Endodermal cell (in vitro differentiated cells): Measurements from ENCODE around the gene BEND6. TPM values are rescaled to one million over a fixed set of nuclear protein-coding genes. Genes with fewer than 3 reads are reported as not detected.

Experiments
- DNase-seq: peaks from one replicate; pipeline ENCODE4 v3.0.0-alpha.2; 2017
- H3K27ac ChIP-seq: 2 replicates; pipeline ENCODE4 v1.5.1; 2013; ENCODE audit warnings: mild to moderate bottlenecking, low read depth, low read length, moderate library complexity
- H3K27me3 ChIP-seq: 2 replicates; pipeline ENCODE4 v1.6.1; 2013; ENCODE audit warnings: mild to moderate bottlenecking, low read length, moderate library complexity; ENCODE audit not compliant: insufficient read depth, control insufficient read depth, poor library complexity, severe bottlenecking
- H3K36me3 ChIP-seq: 2 replicates; pipeline ENCODE4 v1.7.0; 2013; ENCODE audit warnings: mild to moderate bottlenecking, low read length, moderate library complexity; ENCODE audit not compliant: control insufficient read depth, insufficient read depth
- H3K4me1 ChIP-seq: one replicate; pipeline ENCODE4 v1.7.0; 2013; ENCODE audit warnings: low read length; ENCODE audit not compliant: control insufficient read depth, insufficient read depth
- H3K4me3 ChIP-seq: 2 replicates; pipeline ENCODE4 v1.5.1; 2013; ENCODE audit warnings: mild to moderate bottlenecking, low read length, moderate library complexity
- H3K9ac ChIP-seq: 2 replicates; pipeline ENCODE4 v1.6.1; 2013; ENCODE audit warnings: mild to moderate bottlenecking, low read length, moderate library complexity; ENCODE audit not compliant: poor library complexity, severe bottlenecking; ENCODE audit errors: extremely low read depth
- H3K9me3 ChIP-seq: 2 replicates; pipeline ENCODE4 v1.6.1; 2013; ENCODE audit warnings: mild to moderate bottlenecking, low read length, moderate library complexity; ENCODE audit not compliant: control insufficient read depth
- H3K27ac Mint-ChIP-seq: 2 replicates; pipeline ENCODE4 v1.8.0; 2020; ENCODE audit warnings: mixed read lengths
- H3K27me3 Mint-ChIP-seq: 2 replicates; pipeline ENCODE4 v1.8.0; 2021; ENCODE audit warnings: mild to moderate bottlenecking, mixed read lengths; ENCODE audit not compliant: insufficient read depth
- H3K36me3 Mint-ChIP-seq: 2 replicates; pipeline ENCODE4 v1.8.0; 2020; ENCODE audit warnings: low read depth, mixed read lengths
- H3K4me1 Mint-ChIP-seq: 2 replicates; pipeline ENCODE4 v1.8.0; 2020; ENCODE audit warnings: mixed read lengths
- H3K4me3 Mint-ChIP-seq: 2 replicates; pipeline ENCODE4 v1.8.0; 2020; ENCODE audit warnings: mild to moderate bottlenecking, moderate library complexity, mixed read lengths
- H3K9me3 Mint-ChIP-seq: 2 replicates; pipeline ENCODE4 v1.8.0; 2020; ENCODE audit warnings: mild to moderate bottlenecking, mixed read lengths
- CTCF ChIP-seq: fragments of 200-600 bp; sonication (generic); conservative IDR thresholded peaks from 2 replicates; pipeline ENCODE4 v1.5.0; 2021; ENCODE audit warnings: antibody characterized with exemption, mild to moderate bottlenecking
- WGBS, 2 experiments: methylation state at CpG; one replicate each; pipeline versions ENCODE4 v1.1.5 to v1.1.7; 2013; ENCODE audit warnings: missing lambda C conversion rate in 2 of 2, mixed read lengths in 1 of 2; ENCODE audit not compliant: insufficient coverage in 1 of 2, insufficient read length in 1 of 2; 5-methylcytosine and 5-hydroxymethylcytosine counted together
- total RNA-seq, 2 donors: library from RNA; stranded (reverse); fragmentation: NEBNext Ultra II Directional in 1 of 2; extraction: Animal tissue kit (Norgen Biotek cat#: 25700) in 1 of 2; gene quantifications; 2 replicates in 1 of 2; 3 replicates in 1 of 2; pipeline ENCODE4 v1.2.1, GENCODE V29; 2021

Gene BEND6
- total RNA-seq, 2 donors from 2014 or later, result 0.57 to 0.95 TPM

- H3K4me3 Mint-ChIP-seq, result no peak overlapping the region
- no peaks in the 10 kb centered on the region for H3K9me3 ChIP-seq
- WGBS, 2 experiments, result 63% methylated on average over 1 of the region's 1 CpG; no CpG with 5 or more reads in 1 of the 2 experiments
- no peak overlapping the region for H3K4me3 ChIP-seq
- no peaks in the 10 kb centered on the region for H3K9me3 Mint-ChIP-seq
- H3K9ac ChIP-seq, result no peak overlapping the region
- H3K27me3 ChIP-seq, result peaks cover 22% of the 10 kb centered on the region
- no peaks in the 10 kb centered on the region for H3K4me1 ChIP-seq
- H3K36me3 ChIP-seq, result no peaks in the 10 kb centered on the region
- no peak overlapping the region for H3K27ac Mint-ChIP-seq
- TF ChIP-seq CTCF, result no peak
- DNase-seq, result no peak
- H3K36me3 Mint-ChIP-seq, result no peaks in the 10 kb centered on the region
- H3K27me3 Mint-ChIP-seq, result peaks cover 27% of the 10 kb centered on the region
- H3K27ac ChIP-seq, result no peak overlapping the region
- no peaks in the 10 kb centered on the region for H3K4me1 Mint-ChIP-seq
Measured at GRCh38 chr6:56949925-56950495, 4.9 kb upstream of the BEND6 start.

- Histone ChIP-seq H3K4me1 (no peaks in the 10 kb centered on the region), H3K4me3 (no peak overlapping the region), H3K36me3 (no peaks in the 10 kb centered on the region), H3K9me3 (no peaks in the 10 kb centered on the region), H3K27me3 (peaks cover 29% of the 10 kb centered on the region), H3K9ac (no peak overlapping the region), H3K27ac (no peak overlapping the region)
- Mint-ChIP-seq H3K4me1 (peaks cover 3% of the 10 kb centered on the region), H3K4me3 (no peak overlapping the region), H3K27ac (no peak overlapping the region), H3K27me3 (peaks cover 37% of the 10 kb centered on the region), H3K9me3 (no peaks in the 10 kb centered on the region), H3K36me3 (no peaks in the 10 kb centered on the region)
- no peak for DNase-seq
- TF ChIP-seq CTCF, result no peak
- WGBS, 2 experiments, result 89 to 100% methylated on average over 2 to 3 of the region's 3 CpGs
Measured at GRCh38 chr6:56951049-56951831, 3.7 kb upstream of the BEND6 start.

GRCh38 chr6:56953597-56954402 lies 1.1 kb upstream of the BEND6 start:
- Histone ChIP-seq H3K9me3 (no peaks in the 10 kb centered on the region), H3K27ac (no peak overlapping the region), H3K4me3 (peak overlapping the region; percentile 84), H3K9ac (peak overlapping the region; percentile 56), H3K36me3 (no peaks in the 10 kb centered on the region), H3K4me1 (no peaks in the 10 kb centered on the region), H3K27me3 (peaks cover 45% of the 10 kb centered on the region)
- peaks cover 53% of the 10 kb centered on the region for H3K27me3 Mint-ChIP-seq
- WGBS, 2 experiments, result 3 to 4% methylated on average over 21 to 42 of the region's 42 CpGs
- no peaks in the 10 kb centered on the region for H3K36me3 Mint-ChIP-seq
- no peaks in the 10 kb centered on the region for H3K9me3 Mint-ChIP-seq
- peak overlapping the region; percentile 91 for H3K27ac Mint-ChIP-seq
- peak overlapping the region; percentile 85 for H3K4me3 Mint-ChIP-seq
- peaks cover 3% of the 10 kb centered on the region for H3K4me1 Mint-ChIP-seq
- no peak for TF ChIP-seq CTCF
- peak; percentile 75 for DNase-seq
